HG03280 (cell line): Measurements from ENCODE around the gene PARD3B.

Experiments used
- ATAC-seq: cut with Tn5 transposase; IDR thresholded peaks from one replicate; pipeline ENCODE4 v1.9.1; 2021; ENCODE audit warnings: mild to moderate bottlenecking, moderate library complexity; ENCODE audit not compliant: unreplicated experiment

Gene PARD3B

DNA sequence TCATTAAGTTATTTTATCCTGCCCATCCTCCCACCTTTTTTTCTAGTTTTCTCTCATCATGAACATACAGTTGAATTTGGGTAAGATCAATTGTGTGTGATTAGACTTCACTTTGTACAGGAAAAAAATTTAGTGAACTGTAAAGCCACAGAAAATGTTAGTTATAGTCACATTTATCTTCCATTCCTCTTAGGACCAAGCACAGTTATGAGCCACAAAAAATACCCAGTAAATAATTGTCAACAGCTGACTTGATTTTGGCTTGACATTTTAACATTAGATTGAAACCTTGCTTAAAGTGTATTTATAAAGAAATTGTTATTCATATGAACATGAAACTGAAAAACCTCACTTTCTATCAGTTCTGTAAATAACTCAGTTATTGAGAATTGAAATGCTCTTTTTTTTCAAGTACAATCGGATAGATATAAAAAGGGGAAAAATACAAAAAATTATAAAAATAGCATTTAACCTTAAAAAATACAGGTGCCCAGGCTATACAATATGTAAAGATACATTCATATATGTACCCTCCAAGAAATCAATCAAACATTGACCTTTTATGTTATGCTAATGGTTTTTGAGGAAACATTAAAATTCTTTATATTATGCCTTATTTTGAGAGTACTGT lies 747.5 kb downstream of the PARD3B start:
- no peak for ATAC-seq

DNA sequence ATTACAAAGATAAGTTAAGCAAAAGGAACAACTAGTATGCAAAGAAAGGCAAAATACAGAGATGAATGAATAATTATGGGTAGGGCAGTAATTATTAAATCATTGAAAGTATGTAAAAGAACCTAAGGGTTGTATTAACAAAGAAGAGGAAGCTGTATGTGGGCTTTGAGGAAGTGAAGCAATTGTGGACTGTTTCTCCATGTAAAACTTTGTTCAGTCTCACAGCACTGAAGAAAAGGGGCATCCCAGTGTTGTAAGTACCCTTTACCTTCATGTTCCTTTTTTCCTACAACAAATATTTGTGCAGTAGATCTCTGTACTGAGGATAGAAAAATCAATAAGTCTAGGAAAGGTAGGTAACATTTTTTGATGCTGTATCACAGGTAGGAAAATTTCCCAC lies 748.3 kb downstream of the PARD3B start:
- ATAC-seq, result no peak

DNA sequence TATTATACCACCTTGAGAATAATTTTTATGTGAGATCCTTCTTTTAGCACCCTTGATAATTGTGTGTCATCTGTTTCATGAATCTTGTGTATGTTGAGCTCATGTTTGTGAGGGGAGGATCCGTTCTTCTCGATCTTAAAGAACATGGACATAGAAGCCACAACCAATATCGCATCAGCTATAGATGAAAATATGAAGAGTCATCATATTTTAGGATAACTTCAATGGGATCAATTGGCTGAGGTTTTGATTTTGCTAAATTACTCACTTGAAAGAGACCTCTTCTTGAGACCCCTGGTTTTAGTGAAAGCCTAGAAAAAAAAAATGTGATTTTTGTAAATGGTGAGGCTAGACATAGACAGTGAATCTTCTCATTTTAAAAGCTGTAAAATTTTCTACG lies 751.7 kb downstream of the PARD3B start:
- ATAC-seq, result no peak

DNA sequence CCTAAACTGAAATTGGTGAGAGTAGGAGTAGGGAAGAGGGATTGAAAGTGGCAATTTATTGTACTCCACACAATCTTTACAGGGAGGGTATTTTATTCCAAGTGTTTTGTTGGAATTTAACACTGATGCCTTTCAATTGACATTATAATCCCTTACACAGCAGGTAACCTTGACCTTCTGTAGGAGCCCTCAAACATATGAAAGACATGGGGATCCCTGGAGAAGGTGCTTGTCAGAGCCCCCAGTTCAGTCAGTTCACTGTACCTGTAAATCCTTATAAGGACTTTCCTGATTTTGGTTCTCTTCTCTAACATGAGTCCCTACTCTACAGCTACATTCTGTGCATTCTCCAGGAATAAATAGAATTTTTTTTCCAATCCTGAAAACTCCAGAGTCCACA lies 752.1 kb downstream of the PARD3B start:
- ATAC-seq, result no peak

GRCh38 chr2:205297846-205298245 lies 752.6 kb downstream of the PARD3B start:
- no peak for ATAC-seq

DNA sequence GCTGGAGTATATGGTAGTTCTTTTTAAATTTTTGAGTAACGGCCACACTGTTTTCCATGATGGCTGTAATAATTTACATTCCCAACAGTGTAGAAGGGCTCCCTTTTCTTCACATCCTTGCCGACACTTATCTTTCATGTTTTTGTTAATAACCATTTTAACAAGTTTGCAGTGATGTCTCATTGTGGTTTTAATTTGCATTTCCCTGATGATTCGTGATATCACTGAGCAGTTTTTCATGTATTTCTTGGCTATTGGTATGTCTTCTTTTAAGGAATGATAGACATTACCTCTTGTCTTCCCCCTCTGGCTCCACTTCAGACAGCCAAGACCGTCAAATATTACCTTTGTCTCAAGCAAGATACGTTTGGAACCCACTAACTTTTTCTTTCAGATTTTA lies 765.9 kb downstream of the PARD3B start:
- no peak for ATAC-seq

DNA sequence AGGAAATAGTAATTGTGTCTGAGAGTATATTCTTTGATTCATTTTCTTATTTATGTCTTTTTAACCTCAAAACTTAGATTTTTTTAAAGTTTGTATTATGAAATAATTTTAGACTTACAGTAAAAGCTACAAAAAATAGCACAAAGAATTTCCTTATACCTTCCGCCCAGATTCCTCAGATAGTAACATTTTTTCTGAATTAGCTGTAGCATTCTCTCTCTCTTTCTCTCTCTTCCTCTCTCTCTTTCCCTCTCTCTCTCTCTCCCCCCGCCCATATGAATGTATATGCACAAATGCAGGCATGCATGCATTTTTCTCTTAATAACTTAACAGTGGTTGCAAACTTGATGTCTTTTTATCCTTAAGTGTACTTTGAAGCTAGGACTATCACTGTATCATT lies 776.0 kb downstream of the PARD3B start:
- no peak for ATAC-seq

DNA sequence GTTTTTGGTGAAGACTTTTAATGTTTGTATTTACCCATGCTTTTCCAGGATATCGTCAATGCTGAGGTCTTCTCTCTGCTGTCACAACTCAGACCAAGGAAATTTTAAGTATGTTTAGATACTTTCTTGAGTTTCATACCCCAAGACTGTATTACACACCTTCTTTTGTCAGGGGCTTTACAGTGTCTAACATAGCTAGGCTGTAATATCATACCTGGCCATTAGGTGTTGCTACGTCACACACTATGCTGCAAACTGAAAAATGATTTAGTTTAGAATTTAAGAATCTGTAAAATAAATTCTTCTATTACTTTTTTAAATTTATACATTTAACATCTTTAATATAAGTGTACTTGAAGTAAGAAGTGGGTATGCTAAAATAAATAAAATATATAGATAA lies 778.7 kb downstream of the PARD3B start:
- ATAC-seq, result peak; percentile 75

- ATAC-seq, result no peak
Measured at GRCh38 chr2:205324355-205324754, 779.1 kb downstream of the PARD3B start.

DNA sequence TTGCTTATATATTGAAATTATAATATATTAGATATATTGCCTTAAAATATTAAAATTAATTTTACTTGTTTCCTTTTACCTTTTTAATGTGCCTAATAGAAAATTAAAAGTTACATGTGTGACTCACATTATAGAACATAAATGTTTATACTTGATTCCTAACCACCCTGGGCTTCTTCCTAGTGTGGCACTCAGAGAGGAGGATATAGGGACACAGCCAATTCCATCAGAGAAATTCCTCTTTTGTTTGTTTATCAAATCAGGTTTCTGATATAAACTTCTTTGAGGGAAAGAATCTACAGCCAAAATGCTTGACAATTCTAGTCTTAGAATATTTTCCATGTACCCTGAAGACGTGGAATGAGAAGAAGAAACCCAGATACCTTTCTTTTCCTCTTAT lies 788.1 kb downstream of the PARD3B start:
- no peak for ATAC-seq

DNA sequence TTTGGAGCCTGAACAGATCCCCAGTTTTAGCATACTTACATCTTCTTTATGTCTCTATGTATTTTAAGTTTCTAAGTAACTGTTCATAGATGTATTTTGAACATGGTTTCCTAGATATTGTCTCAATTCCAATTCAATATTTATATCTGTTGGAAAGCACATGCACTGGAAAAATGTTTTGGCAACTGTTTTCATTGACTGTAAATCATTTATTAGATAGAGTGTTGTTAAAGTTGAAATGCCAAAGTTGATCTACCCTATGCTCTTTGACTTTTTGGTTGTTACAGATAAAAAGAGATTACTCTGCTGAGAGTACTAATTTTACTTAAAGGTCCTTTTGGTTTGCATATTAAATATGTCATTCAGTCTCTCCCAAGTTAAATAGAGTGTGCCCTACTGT lies 792.0 kb downstream of the PARD3B start:
- no peak for ATAC-seq

DNA sequence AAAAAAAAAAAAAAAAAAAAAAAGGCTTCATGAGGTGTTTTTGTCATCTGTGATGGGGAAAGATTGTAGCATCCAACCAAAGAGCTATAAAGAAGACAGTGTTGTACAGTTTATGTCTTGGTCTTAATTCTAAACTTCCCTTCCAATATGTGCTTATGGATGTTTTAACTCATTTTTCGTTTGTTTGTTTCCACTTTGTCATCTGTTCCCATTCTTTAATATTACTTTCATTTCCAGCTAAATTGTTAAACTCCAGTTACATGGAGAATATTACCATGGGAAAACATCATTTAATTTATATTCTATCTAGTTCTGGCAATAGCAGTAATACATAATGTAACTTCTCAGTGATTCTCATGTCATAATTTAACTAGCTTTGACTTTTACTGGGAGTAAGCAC lies 792.9 kb downstream of the PARD3B start:
- no peak for ATAC-seq

DNA sequence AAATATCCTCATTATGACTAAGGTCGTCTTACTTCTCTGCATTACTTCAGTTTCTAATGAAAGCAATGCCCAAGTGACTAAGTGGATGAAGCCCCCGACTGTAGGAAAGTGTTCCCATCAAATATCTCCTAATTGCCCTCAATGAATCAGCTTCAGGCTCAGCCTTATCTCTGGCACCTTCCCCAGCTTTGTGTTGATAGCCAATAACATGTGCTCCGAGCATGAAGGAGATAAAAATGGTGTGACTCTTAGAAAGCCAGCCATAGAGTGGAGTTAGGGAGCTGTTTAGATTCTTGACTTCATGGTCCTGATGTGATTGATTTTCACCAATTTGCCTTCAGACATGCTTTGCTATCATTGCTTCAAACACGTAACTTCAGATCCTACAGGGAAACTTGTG lies 797.8 kb downstream of the PARD3B start:
- no peak for ATAC-seq

- no peak for ATAC-seq
Measured at GRCh38 chr2:205346649-205347048, 801.4 kb downstream of the PARD3B start.

DNA sequence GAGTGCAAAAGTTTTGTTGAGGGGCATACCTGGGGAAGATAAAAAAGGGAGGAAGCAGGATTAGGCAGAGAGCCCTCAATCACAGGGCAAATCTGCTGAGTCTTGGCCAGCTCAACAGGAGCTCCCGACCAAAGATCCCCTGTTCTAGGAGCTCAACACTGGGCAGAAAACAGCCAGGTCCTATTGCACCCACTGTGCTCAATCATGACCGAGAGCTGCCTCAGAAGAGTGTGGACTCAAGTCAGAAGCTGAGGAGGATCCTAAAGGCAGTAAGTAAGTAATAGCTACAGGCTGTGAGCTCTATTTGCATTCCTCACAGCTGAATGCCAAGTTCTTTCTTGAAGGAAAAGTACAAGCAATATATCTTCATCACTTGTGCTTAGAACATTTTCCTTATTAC lies 802.6 kb downstream of the PARD3B start:
- ATAC-seq, result no peak

- ATAC-seq, result no peak
Measured at GRCh38 chr2:205352094-205352493, 806.8 kb downstream of the PARD3B start.

- no peak for ATAC-seq
Measured at GRCh38 chr2:205352593-205352992, 807.3 kb downstream of the PARD3B start.

GRCh38 chr2:205357732-205358131 lies 812.5 kb downstream of the PARD3B start:
- ATAC-seq, result no peak

DNA sequence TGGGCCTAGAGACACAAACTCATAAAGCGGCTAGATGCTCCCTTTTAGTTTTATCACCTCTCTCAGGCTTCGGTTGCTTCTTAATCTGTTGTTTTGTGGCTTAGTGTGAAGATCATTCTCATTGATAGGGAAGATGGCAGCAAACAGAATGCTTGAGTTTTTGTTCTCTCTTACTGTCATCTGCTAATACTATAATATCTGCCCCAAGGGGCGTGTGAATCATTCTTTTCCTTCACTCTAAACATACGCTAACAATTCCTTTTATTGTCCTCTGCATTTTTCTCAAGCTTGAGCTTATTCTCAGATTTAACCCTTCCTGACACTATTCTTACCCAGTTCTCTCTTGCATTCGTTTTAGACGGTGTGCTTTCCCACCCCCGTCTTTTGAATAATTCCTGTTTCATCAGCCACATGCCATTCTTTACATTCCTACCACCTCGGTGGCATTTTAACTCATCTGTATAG lies 813.1 kb downstream of the PARD3B start:
- no peak for ATAC-seq

DNA sequence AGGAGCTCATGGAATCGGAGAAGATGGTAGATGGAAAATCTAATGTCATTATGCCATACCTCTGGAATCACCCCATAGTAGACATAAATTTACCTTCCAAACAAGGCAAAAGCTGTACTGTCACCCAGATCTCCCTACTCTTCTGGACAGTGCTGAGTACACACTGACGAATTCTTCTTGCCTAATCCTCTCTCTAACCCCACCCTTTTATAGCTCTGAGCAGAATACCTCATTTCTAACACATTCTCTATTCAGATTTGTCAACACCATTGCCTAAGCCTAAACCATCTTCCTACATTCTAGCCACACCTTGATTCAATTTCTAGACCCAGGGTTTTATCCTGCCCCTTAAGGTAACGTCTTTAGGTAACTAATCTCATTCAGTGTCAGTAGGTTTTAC lies 816.0 kb downstream of the PARD3B start:
- no peak for ATAC-seq

GRCh38 chr2:205361970-205362369 lies 816.7 kb downstream of the PARD3B start:
- ATAC-seq, result no peak

DNA sequence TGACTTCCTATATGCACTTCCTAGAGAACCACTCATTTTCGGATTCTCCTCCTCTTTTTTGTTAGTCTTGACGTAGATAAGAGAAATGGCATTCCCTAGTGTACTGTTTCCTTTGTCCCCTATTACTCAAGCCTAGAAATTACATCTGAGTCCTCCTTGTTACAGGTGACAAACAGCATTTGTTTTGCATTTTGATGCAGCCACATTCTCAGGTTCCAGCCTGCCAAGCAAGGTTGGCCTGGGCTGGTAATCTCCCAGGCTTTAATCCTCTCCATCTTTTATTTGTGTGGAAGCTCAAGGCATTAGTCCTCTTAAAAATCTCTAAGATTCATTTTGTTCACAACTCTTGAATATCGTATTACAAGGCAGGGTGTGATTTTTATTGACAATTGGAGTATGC lies 819.0 kb downstream of the PARD3B start:
- no peak for ATAC-seq

DNA sequence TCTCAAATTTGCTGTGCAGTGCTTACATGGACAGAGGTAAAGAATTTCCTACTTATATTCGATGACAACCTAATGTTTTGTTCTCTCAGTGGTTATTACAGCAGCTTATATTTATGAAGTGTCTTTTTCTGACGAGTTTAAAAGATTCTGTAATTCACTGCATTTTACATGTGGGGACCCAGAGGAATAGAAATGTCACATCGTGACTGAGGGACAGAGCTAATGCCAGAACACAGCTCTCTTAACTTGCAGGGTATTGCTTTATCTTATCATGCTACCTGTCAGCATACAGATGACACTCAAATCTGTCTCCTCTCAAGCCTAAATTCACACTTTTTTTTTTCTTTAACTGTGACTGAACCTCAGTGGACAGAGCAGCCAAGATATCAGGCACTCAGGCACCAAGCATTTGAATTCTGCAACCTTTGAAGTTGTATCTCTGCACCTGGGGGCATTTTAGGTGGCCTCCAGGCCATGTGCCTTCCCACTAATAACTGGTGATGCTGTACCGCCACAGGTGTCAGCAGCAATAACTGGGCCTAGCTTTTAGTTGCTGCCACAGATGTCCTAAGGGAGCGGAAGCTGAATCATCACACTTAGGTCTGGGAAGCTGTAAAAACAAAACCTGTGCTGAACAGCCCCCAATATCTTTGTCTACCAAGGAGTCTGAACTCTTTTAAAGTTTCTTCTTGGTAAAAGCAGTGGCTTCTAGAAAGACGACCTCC lies 821.2 kb downstream of the PARD3B start:
- ATAC-seq, result no peak
